HepG2 (cell line): ENCODE results near the gene TMOD3. TPM values are rescaled to one million over a fixed set of nuclear protein-coding genes. Genes with fewer than 3 reads are reported as not detected.
A peak's percentile ranks its signal among the peaks of the same experiment; 100 is the strongest.

ENCODE experiments used
- HIC2 ChIP-seq: sonication (generic); formaldehyde crosslinking; IDR thresholded peaks from 2 replicates; pipeline ENCODE4 v1.9.0; 2022; ENCODE audit warnings: low read depth, missing genetic modification reagents
- ZBTB40 ChIP-seq, 2 experiments: fragments of 450-650 bp in 1 of 2; sonication (generic) in 1 of 2; formaldehyde crosslinking in 1 of 2; IDR thresholded peaks; 2 replicates each; pipeline versions ENCODE4 v1.6.1 to v1.8.0; 2016 to 2022; ENCODE audit warnings: antibody characterized with exemption in 1 of 2, mild to moderate bottlenecking in 1 of 2, missing genetic modification reagents in 1 of 2
- ZGPAT ChIP-seq: IDR thresholded peaks from 2 replicates; pipeline ENCODE4 v1.6.1; 2016; ENCODE audit warnings: mild to moderate bottlenecking
- polyA plus RNA-seq, 8 experiments: library from polyadenylated mRNA; depleted of rRNA in 3 of 8; stranded (reverse) in 7 of 8; unstranded in 1 of 8; fragments of >200 nt; fragmentation: Illumina TruSeq in 4 of 8; extraction: Trizol in 4 of 8; gene quantifications; 2 replicates each; pipeline versions ENCODE4 v1.2.1 to v1.2.3, GENCODE V29; 2011 to 2016; ENCODE audit warnings: low read depth in 4 of 8, missing spikeins in 1 of 8, mixed read lengths in 1 of 8; ENCODE audit not compliant: insufficient read depth in 1 of 8
- total RNA-seq, 5 experiments: library from RNA; depleted of rRNA; stranded (reverse); fragments of >200 nt; fragmentation: Illumina TruSeq; extraction: Trizol; gene quantifications; 2 replicates each; pipeline ENCODE4 v1.2.3, GENCODE V29; 2016; ENCODE audit warnings: low read depth in 1 of 5

The TMOD3 gene
- total and polyA plus RNA-seq, 2 of the 13 experiments (the other 11 are each of a cell fraction or from before 2014, with no cell fraction given) = 5.1 to 23.2 TPM

GRCh38 chr15:51829376-51830275, at the start of gene TMOD3 (continued):
- TF ChIP-seq ZGPAT (peak; percentile 81; the same call in 1 of the 2 replicates), ZBTB40 (IDR thresholded peaks at IDR 0.05) (no peak), ZBTB40 (CRISPR knock-in tag; IDR thresholded peaks at IDR 0.05) (no peak), HIC2 (CRISPR knock-in tag) (no peak)
